ENCODE measurements around the gene CHPT1. TPM values are rescaled to one million over a fixed set of nuclear protein-coding genes. Genes with fewer than 3 reads are reported as not detected.
A peak's percentile ranks its signal among the peaks of the same experiment; 100 is the strongest.

Gene CHPT1
- total and polyA plus RNA-seq, 10 donors, result 26.8 to 115 (median 45.3) TPM

- TF ChIP-seq POLR2A (IDR thresholded peaks at IDR 0.05) (no peak), CTCF (IDR thresholded peaks at IDR 0.05 in 8 of 11, conservative IDR thresholded peaks at IDR 0.05 in 3 of 11) (no peak), POLR2AphosphoS5 (IDR thresholded peaks at IDR 0.05) (no peak)
- peak overlapping the region; percentile 65 to 90 (median 78) for H3K4me3 ChIP-seq
- 32 to 43% (median 37%) methylated on average over 18 of the region's 18 CpGs for WGBS, 5 donors
- intact Hi-C loops (cut with DNase I; ENCODE audit: low total_unique reads), result no loop called here
- DNase-seq, result peak; percentile 77
- H3K27me3 ChIP-seq (replicated peaks in 1 of 7), result no peaks in the 10 kb centered on the region
- H3K9me3 ChIP-seq, result no peaks in the 10 kb centered on the region
- peak overlapping the region; percentile 86 to 97 (median 92) for H3K27ac ChIP-seq
- no peaks in the 10 kb centered on the region for H3K36me3 ChIP-seq
- H3K4me1 ChIP-seq, result peaks cover 14 to 57% (median 43%) of the 10 kb centered on the region in 6 donors
Observed at GRCh38 chr12:101696251-101697196, 916 bp upstream of the CHPT1 start.

- intact Hi-C loops (cut with DNase I; ENCODE audit: low total_unique reads), result no loop called here
- WGBS, 5 donors, result 0 to 1% (median 1%) methylated on average over 23 to 67 of the region's 67 CpGs
- peak overlapping the region; percentile 65 to 90 (median 78) for H3K4me3 ChIP-seq
- TF ChIP-seq POLR2AphosphoS5 (IDR thresholded peaks at IDR 0.05) (peak; percentile 24 to 67 (median 62)), CTCF (IDR thresholded peaks at IDR 0.05 in 8 of 11, conservative IDR thresholded peaks at IDR 0.05 in 3 of 11) (no peak)
- DNase-seq, result peak; percentile 91
- no peaks in the 10 kb centered on the region for H3K9me3 ChIP-seq
- no peaks in the 10 kb centered on the region for H3K36me3 ChIP-seq
- H3K27me3 ChIP-seq (replicated peaks in 1 of 7), result no peaks in the 10 kb centered on the region
- H3K27ac ChIP-seq, result peak overlapping the region; percentile 86 to 97 (median 92)
- peaks cover 14 to 73% (median 53%) of the 10 kb centered on the region in 6 donors for H3K4me1 ChIP-seq
Observed at GRCh38 chr12:101697930-101698799, 725 bp downstream of the CHPT1 start.

GRCh38 chr12:101698800-101699347 lies 1.4 kb downstream of the CHPT1 start:
- WGBS, 5 donors, result 81 to 93% (median 84%) methylated on average over 12 of the region's 12 CpGs
- Histone ChIP-seq H3K4me3 (peak overlapping the region; percentile 65 to 90 (median 78)), H3K4me1 (peaks cover 14 to 80% (median 53%) of the 10 kb centered on the region in 6 donors), H3K9me3 (no peaks in the 10 kb centered on the region), H3K36me3 (no peaks in the 10 kb centered on the region), H3K27ac (peak overlapping the region in 7 of 8 donors; percentile 89 to 97 (median 93)), H3K27me3 (replicated peaks in 1 of 7) (no peaks in the 10 kb centered on the region)
- peak in 1 of 11 experiments; percentile 15 for TF ChIP-seq CTCF (IDR thresholded peaks at IDR 0.05 in 8 of 11, conservative IDR thresholded peaks at IDR 0.05 in 3 of 11)
- TF ChIP-seq POLR2A (IDR thresholded peaks at IDR 0.05), result no peak
- no peak for TF ChIP-seq POLR2AphosphoS5 (IDR thresholded peaks at IDR 0.05)
- DNase-seq, result no peak
- intact Hi-C loops (cut with DNase I; ENCODE audit: low total_unique reads), result no loop called here

Data from spleen (tissue), 11 donors.